Stromal cell of bone marrow (primary cell): ENCODE data around the gene BEST1.
A peak's percentile ranks its signal among the peaks of the same experiment; 100 is the strongest.

ENCODE experiments used
- DNase-seq: peaks from one replicate; pipeline ENCODE4 v3.0.0-alpha.2; 2012; ENCODE audit warnings: low read depth

BEST1 gene

DNA sequence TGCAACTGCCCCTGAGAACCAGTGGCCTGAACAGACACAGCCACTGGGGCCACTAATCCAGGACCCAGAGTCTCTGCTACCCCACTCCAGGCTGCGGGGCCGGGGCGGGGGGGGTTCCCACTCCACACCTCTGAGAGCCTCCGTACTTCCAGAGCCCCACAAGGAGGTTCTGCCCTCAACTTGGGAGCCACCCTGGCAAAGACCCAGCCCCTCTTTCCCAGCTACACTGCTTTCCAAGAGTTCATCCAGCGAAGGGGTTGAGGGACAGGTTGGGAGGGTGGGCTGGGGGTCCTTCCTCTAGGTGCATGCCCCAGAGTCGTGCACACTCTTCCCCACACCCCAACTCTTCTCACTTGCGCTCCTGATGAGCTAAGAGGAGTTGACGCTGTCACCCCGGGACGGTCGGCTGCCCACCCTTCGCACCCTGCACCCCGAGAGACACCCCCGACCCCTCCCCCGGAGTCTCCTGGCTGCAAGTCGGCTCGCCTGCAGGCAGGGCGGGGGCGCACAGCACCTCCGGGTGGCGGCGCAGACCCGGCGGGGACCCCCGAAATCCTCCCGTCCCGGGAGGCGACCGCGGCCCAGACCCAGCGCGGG lies 33.3 kb upstream of the BEST1 start:
- DNase-seq = no peak

DNA sequence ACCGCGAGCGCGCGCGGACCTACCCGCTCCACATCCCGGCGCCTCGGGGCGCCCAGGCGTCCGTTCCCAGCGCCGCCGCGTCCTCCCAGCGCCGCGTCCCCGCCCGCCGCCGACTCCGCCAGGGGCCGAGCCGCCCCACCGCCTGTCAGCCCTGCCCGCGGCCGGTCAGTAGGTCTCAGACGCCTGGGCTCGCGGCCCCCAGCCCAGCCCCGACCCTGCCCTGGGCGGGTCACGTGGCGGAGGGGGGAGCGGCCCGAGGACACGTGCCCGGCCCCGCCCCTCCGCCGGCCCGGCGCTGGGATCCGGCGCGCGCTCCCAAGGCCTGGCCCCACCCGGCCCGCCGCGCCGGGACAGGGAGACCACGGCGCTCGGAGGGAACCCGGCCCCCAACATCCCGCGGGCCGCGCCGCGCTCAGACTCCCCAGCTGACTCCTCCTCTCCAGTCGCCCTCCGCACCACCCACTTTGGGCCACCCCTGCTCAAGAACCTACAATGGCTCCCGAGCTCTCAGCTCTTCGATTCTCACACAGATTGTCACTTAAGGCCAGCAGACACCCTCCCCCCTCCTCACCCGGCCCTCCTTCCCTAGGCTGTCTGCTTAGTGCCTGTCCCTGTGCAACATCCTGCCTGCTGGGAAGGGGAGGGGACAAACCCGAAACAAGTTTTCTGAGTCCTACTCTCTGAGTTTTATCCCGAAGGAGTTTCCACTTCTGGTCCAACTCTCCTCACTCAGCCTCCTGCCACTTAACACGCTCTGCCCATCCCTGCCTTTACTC lies 32.6 kb upstream of the BEST1 start, which contains the start of gene RAB3IL1:
Gene RAB3IL1, minus strand, starts transcription at position 233 of the 776 bp plus-strand sequence. Its CDS starts 199 bp downstream, at position 34.
- DNase-seq = no peak

DNA sequence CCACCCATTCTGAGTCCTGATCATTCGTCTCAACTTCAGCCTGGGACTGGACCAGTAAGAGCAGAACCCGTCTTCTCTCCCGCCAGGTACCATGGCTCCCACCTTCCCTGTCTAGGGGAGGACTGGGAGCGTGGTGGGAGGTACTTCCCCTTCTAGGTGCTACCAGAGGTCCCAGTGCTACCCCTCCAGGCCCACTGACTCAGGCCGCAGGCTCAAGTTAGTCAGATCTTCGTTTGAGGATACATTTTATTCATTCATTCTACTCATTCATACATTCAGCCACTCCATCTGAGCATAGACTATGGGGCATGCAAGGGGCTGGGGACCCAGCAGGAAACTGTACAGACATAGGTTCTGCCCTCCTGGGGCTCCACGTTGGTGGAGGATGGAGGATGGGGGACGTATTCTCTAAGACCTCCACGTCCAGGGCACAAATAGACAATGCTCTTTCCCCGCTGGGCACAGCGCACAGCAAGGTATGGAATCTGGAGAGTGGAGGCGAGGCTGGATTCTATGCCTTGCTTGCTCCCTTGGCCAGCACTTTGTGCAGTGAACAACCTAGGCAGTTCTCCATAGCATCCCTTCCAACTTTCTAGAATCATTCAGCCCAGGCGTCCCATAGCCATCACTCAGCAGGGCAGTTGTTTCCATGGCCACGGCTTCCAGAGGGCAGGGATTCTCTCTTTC lies 31.8 kb upstream of the BEST1 start:
- DNase-seq = no peak

DNA sequence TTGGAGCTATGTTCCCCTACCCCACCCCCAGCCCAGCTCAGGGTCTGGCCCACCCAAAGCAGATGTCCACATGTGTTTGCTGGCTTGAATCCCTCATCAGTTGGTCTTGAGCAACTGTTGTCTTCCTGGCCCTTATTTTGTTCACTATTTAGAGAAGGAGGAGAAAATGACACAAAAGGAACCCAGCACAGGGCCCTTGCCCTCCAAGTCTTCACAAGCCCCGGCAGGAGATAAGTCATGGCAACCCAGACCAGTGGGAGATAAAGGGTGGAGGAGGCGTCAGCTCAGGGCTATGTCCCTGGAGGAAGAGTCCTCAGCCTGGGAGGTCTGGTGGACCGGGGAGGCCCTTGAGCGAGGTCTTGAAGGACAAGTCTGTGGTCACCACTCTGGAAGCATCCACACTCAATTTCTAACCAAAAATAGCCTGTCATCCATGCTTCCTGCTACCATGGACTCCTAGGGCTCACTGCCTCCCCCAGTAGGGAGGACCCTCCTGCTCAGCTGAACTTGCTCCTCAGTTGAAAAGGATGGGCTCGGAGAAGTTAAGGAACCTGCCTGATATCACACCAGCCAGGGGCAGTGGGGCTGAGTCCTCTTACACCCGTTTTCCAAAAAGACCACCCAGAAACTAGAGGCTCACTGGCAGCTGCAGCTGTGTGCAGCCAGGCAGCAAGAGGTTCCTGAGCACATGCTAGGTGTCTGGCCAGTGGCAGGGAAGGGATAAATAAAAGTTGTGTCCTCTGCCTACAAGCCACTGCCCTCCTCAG lies 31.0 kb upstream of the BEST1 start:
- DNase-seq = no peak

DNA sequence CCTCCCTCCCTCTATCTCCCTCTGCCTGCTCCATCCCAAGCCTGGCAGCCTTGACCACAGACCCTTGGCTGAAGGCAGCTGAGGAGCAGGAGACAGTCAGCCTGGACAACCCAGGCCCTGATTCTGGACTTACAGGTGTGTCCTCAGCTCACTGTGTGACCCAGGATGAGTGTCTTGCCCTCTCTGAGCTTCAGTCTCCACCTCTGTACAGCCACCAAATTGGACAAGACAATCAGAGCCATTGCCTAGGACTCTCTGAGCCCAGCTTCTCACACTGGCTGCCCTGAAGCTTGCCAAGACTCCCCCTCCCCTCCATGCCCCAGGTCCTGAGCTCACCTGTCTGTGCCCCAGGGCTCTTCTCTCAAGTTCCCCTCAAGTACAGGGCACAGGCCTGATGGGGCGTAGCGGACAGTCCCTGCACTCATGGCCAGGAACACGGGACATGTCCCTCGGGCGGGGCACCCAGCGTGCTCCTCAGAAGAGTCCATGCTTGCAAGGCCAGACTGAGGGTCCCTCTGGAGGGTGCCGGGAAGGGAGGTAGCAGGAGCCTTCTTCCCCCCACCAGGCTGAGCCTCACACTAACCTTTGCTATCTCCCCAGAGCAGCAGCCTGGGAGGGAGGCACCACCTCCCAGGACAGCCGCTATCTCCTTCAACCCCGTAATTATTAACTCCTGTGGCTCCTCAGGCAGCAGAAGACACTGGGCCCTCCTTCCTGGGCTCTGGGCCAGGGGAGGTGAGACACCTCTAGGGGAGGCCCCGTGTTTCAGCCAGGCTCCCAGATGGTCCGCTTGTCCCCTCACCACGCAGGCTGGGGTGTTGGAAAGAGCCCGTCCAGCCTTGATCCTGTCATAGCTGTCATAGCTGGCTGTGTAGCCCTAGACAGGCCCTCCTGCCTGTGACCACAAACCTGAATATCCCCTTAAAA lies 30.2 kb upstream of the BEST1 start:
- DNase-seq = no peak

DNA sequence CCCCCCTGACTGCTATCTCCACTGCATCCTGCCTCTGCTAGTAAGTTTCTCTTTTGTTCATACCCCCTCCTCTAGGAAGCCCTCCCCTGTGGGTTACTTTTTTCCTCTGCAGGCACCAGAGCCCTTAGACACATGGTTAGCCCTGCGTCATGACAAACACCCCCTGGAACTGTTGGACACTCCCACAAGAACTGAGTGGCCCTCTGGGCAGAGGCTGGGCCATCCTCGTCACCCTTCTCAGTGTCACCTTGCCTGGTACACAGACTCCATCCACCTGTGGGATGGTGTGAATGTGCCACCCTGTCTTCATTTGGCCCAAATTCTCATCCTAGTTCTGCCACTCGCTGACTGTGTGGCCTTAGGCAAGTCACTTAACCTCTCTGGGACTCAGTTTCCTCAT lies 28.7 kb upstream of the BEST1 start:
- no peak for DNase-seq

DNA sequence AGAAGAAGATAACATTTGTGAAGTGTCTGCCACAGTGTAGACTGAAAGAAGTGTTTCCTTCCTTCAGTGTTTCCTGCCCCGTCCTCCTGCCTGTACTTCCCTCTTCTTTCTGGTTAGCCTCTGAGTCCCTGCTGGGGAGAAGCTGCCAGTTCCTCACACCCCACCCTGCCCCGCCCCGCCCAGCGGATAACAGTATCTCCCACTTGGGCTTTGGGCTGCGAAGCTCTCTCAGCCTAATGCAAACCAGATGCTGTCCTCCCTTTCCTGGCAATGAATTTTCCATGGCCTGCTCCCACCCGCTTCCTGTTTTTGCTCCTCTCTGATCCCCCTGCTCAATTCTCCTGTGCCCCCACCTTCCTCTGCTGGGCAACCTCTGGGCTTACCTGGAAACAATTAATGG lies 27.6 kb upstream of the BEST1 start:
- peak; percentile 77 for DNase-seq

DNA sequence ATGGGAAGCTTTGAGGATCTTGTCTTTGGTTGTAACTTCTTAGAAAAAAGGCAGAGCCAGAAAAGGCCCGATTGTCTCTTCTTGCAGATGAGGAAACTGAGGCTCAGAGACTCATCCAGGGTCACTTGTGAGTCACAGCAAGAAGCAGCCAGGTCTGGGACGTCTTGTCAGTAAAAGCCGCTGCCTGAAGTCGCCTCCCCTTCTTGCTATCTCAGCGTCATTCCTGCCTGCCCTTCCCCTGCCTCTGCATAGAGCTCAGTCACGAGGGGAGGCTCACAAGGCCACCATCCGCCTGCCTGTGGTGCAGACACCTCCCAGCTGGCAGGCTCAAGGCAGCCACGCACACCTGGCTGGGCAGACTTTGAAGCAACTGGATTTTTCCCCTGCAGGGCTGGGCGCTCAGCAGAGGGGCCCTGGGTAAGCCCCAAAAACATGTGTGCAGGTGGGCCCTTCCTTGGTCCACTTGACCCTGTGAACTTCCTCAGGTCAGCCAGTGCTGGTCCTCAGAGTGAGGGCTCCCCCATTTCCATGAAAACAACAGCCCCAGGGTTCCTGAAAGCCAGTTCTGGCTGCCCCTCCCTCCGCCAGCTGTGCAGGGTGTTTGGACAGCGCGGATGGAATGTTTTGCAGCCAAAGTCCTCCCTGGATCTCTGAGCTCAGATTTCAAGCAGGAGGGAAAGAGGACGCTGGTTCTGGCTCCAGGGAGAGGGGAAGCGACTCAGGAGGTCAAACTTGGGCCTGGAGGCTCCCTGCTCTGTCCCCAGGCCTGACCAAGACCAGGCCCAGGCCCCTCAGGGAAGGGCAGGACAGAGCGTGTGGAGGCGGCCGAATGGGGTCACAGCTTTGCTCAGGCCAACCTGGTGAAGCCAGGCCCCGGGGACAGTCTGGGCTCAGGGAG lies 26.7 kb upstream of the BEST1 start:
- DNase-seq = no peak

DNA sequence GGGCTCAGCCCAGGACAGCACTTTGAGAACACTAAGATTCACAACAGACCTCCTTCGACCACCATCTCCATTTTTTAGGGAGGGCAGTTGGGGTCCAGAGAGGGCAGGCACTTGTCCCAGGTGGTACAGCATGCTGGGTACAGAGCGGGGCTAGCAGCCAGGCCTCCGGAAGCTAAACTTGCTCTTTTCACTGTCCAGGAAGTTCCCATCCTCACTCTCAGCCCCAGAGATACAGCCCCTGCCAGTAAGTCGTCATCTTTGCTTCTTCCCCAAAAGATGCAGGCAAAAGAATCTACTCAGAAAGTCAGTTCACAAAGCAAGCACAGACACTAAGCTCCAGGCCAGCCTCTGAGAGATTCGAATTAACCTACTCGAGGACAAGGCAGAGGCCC lies 26.1 kb upstream of the BEST1 start:
- DNase-seq = no peak

DNA sequence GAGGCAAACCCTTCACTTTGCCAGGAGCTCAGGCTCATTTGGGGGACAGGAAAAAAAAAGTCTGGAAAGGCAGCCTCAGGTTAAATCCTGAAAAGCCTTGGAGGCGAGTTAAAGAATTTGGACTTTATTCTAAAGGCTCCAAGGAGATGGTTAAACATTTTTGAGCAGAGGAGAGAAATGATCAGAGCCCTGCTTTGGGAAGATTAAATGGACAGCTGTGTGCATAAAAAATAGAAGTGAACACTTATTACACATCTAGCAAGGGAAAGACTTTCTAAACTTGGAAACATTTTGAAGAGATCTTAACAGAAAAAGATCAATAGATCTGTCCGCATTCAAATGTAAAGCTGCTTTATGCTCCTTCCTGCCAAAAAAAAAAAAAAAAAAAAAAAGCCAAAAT lies 24.4 kb upstream of the BEST1 start:
- DNase-seq = no peak

DNA sequence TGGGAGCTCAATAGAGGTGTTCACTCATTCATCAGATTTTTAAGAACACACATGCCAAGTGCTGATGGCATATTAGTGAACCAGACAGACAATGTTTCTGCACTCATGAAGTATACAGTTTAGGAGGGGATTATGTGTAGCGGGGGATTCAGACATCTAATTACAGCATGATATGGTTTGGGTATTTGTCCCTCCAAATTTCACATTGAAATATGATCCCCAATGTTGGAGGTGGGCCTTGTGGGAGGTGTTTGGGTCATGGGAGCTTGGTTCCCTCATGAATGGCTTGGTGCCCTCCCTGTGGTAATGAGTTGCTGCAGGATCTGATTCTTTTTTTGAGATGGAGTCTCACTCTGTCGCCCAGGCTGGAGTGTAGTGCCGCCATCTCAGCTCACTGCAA lies 23.9 kb upstream of the BEST1 start:
- DNase-seq = no peak

DNA sequence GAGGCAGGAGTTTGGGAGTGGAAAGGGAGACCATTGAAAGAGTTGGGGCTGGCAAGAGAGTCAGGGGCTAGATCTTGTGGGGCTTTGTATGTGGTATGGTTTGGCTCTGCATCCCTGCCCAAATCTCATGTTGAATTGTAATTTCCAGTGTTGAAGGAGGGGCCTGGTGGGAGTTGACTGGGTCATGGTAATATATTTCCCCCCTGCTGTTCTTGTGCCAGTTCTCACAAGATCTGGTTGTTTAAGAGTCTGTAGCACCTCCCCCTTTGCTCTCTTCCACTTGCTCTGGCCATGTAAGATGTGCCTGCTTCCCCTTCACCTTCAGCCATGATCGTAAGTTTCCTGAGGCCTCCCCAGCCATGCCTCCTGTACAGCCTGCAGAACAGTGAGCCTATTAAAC lies 22.6 kb upstream of the BEST1 start:
- DNase-seq = no peak

DNA sequence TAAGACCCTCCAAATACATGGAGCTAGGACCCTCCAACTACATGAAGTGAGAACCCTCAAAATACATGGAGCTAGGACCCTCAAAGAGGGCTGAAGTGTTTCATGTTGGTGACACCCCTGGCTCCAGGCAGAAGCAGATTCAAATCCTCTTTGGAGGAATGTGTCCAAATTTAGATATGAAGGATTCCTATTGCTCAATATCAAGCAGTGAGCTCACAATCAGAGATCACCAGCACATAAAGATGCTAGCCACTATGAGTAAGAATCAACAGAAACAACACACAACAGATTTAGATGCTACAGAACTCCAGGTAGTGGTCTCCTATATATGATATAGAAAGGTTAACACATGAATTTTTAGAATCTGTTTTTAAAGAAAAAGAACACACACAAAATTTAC lies 21.5 kb upstream of the BEST1 start:
- DNase-seq = no peak

DNA sequence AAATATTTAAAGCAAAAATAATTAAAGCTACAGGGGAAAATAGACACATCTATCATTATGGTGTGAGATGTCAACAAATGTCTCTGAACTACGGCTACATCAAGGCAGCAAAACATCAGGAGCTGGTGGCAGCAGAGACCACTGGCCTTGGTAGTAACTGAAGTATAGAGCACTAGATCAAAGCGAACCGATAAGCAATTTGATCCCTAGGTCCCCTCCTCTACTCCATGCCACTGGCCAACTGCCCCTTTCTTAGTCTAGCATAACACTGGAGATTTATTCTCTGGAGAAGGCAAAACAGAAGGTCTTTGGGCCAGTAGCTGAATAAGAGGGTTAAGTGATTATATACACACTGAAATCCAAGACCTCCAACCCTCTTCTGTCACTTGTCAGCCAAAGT lies 19.2 kb upstream of the BEST1 start:
- DNase-seq = no peak

DNA sequence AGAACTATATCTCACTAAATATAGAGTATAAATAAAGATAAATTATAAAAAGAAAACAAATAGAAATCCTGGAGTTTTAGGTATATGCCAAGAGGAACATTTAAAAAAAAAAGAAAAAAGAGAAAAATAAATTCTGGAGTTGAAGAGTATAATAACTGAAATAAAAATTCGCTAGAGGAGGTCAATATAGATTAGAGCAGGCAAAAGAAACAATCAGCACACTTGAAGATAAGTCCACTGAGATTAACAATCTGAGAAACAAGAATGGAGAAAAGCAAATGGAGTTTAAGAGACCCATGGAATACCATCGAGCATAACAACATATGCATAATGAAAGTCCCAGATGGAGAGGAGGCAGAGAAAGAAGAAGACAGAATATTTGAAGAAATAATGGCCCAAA lies 14.3 kb upstream of the BEST1 start:
- no peak for DNase-seq

DNA sequence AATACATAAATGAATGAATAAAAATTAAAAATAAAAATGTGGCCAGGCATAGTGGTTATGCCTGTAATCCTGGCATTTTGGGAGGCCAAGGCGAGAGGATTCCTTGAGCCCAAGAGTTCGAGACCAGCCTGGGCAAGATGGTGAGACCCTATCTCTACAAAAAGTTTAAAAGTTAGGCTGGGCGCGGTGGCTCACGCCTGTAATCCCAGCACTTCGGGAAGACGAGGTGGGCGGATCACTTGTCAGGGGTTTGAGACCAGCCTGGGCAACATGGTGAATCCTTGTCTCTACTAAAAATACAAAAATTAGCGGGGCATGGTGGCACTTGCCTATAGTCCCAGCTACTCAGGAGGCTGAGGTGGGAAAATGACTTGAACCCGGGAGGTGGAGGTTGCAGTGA lies 9.7 kb upstream of the BEST1 start:
- DNase-seq = no peak

DNA sequence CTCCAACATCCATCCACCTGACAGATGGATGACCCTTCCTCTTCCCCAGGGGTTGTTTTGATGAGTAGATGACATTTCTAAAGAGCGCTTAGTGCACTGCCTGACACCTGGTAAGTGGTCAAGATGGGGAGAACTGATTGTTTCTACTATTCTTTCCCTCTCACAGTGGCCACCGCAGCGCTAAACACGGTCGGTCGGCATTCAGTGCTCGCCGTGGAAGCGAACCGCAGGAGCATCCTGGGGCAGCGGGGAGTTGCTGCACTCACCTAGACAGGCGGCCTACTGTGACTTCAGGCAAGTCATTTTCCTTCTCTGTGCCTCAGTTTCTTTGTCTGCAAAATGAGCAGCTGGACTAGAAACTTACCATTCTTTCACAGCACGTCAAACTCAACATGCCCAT lies 5.0 kb upstream of the BEST1 start:
- no peak for DNase-seq

DNA sequence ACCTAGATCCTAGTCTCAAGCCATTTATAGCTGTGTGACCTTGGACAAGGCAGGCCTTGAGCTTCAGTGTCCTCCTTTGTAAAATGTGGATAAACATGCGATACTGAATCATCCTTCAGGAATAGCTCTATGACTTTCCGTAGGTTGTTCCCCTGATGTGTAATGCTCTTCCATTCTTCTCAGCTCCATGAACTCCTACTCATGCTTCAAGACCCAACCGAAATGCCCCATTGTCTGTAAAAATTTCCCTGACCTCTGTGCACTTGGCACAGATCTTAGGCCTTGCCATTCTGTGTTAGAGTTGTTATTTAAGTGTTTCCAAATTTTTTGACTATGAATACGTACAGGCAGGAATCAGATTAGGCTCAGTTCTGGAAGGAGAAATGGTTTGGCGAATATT lies 3.3 kb upstream of the BEST1 start:
- no peak for DNase-seq

DNA sequence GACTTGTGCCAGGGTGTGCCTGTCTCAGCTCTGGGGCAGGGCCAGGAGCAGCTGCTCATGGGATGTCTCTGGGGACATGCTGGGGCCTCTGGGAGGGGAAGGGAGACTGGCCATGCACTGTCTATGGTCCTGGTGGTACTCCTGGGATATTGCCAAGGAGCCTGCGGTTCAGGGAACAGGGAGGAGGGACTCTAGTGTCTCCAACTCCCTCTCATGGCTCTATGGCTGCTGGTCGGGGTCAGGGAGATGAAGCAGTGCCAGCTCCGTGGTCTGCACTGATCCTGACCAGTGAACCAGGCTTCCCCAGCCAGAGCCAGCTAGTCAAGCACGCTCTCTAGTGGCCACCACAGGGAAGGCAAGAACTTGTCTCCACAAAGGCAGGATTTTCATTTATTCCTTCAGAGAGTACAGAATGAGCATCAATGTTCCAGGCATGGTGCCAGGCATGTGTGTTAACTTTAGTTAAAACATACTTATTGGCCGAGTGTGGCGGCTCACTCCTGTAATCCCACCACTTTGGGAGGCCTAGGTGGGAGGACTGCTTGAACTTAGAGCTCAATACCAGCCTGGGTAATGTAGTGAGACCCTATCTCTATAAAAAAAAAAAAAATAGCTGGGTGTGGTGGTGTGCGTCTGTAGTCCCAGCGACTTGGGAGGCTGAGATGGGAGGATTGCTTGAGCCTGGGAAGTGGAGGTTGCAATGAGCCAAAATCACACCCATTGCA lies 2.5 kb upstream of the BEST1 start:
- DNase-seq = peak; percentile 85

DNA sequence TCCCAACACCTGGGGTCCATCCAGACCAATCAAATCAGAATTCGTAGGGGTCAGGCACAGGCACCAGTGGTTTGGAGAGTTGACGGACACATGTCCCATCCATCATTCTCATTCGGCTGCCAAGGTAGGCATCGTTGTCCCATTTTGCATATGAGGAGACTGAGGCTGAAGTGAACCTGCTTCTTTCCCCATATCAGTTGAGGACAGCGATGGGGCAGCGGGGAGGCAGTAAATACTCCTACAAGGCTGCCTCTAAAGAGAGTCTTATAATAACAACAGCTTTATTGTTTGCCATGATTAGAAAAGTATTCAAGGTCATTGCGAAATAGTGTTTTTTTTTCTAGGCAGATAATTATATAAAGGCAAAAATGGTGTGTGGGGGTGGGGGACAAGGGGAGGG lies 1.6 kb upstream of the BEST1 start:
- no peak for DNase-seq
